GM12878 (cell line): ENCODE measurements around the gene MST1. TPM values are rescaled to one million over a fixed set of nuclear protein-coding genes. Genes with fewer than 3 reads are reported as not detected.

Source experiments
- BCL3 ChIP-seq: IDR thresholded peaks from 2 replicates; pipeline ENCODE4 v1.6.1; 2011; ENCODE audit warnings: borderline replicate concordance, low read depth, mild to moderate bottlenecking, moderate library complexity, low read length; ENCODE audit not compliant: insufficient read depth, poor library complexity, severe bottlenecking
- BHLHE40 ChIP-seq, 2 experiments: fragments of 450-650 bp in 1 of 2; IDR thresholded peaks; 2 replicates each; pipeline ENCODE4 v1.6.1; 2011 to 2017; ENCODE audit warnings: low read depth in 2 of 2, borderline replicate concordance in 1 of 2, improper control_type of control experiment in 1 of 2, low read length in 1 of 2, mild to moderate bottlenecking in 1 of 2
- CBFB ChIP-seq: IDR thresholded peaks from 2 replicates; pipeline ENCODE4 v1.6.1; 2016; ENCODE audit warnings: antibody characterized with exemption, low read depth
- CHD2 ChIP-seq: IDR thresholded peaks from 2 replicates; pipeline ENCODE4 v1.6.1; 2011; ENCODE audit warnings: low read depth, low read length, improper control_type of control experiment, borderline replicate concordance
- CREB1 ChIP-seq: IDR thresholded peaks from 2 replicates; pipeline ENCODE4 v1.6.1; 2012; ENCODE audit warnings: low read depth, mild to moderate bottlenecking, inconsistent platforms
- ESRRA ChIP-seq: IDR thresholded peaks from 2 replicates; pipeline ENCODE4 v1.6.1; 2012; ENCODE audit warnings: mild to moderate bottlenecking, low read length, improper control_type of control experiment
- IKZF1 ChIP-seq: fragments of 450-650 bp; conservative IDR thresholded peaks from 2 replicates; pipeline ENCODE4 v1.6.1; 2017; ENCODE audit warnings: antibody characterized with exemption, mild to moderate bottlenecking
- IRF3 ChIP-seq: fragments of 450-650 bp; IDR thresholded peaks from 2 replicates; pipeline ENCODE4 v1.6.1; 2014; ENCODE audit warnings: mild to moderate bottlenecking
- JUND ChIP-seq: IDR thresholded peaks from 2 replicates; pipeline ENCODE4 v1.6.1; 2012; ENCODE audit warnings: low read depth, mild to moderate bottlenecking, low read length, improper control_type of control experiment, moderate library complexity
- KLF5 ChIP-seq: fragments of 450-650 bp; IDR thresholded peaks from 2 replicates; pipeline ENCODE4 v1.6.1; 2014; ENCODE audit warnings: mild to moderate bottlenecking; ENCODE audit not compliant: partially characterized antibody
- MEF2B ChIP-seq: fragments of 450-650 bp; IDR thresholded peaks from 2 replicates; pipeline ENCODE4 v1.6.1; 2018; ENCODE audit warnings: mild to moderate bottlenecking, moderate library complexity; ENCODE audit not compliant: partially characterized antibody, poor library complexity, severe bottlenecking
- NFXL1 ChIP-seq: fragments of 450-650 bp; IDR thresholded peaks from 2 replicates; pipeline ENCODE4 v1.6.1; 2017; ENCODE audit warnings: antibody characterized with exemption, mild to moderate bottlenecking, borderline replicate concordance
- NFYB ChIP-seq: IDR thresholded peaks from 2 replicates; pipeline ENCODE4 v1.6.1; 2011; ENCODE audit warnings: low read depth, mild to moderate bottlenecking, low read length, improper control_type of control experiment, moderate library complexity; ENCODE audit not compliant: insufficient read depth
- PBX3 ChIP-seq: IDR thresholded peaks from 2 replicates; pipeline ENCODE4 v1.6.1; 2011; ENCODE audit warnings: mild to moderate bottlenecking, low read depth, low read length, moderate library complexity; ENCODE audit not compliant: insufficient replicate concordance
- SMAD1 ChIP-seq: fragments of 450-650 bp; IDR thresholded peaks from 2 replicates; pipeline ENCODE4 v1.6.1; 2018; ENCODE audit warnings: mild to moderate bottlenecking, low read depth; ENCODE audit not compliant: partially characterized antibody
- SREBF2 ChIP-seq: IDR thresholded peaks from 2 replicates; pipeline ENCODE4 v1.6.1; 2012; ENCODE audit warnings: mild to moderate bottlenecking, low read length
- WRNIP1 ChIP-seq: IDR thresholded peaks from 2 replicates; pipeline ENCODE4 v1.6.1; 2011; ENCODE audit warnings: low read depth, low read length, improper control_type of control experiment, borderline replicate concordance
- YBX1 ChIP-seq: fragments of 450-650 bp; IDR thresholded peaks from 2 replicates; pipeline ENCODE4 v1.6.1; 2016; ENCODE audit warnings: antibody characterized with exemption
- YY1 ChIP-seq: IDR thresholded peaks from 2 replicates; pipeline ENCODE4 v1.6.1; 2011; ENCODE audit warnings: low read depth, mild to moderate bottlenecking, low read length
- ZBED1 ChIP-seq: IDR thresholded peaks from 2 replicates; pipeline ENCODE4 v1.6.1; 2016; ENCODE audit warnings: borderline replicate concordance
- ZSCAN29 ChIP-seq: fragments of 450-650 bp; IDR thresholded peaks from 2 replicates; pipeline ENCODE4 v1.6.1; 2017; ENCODE audit warnings: mild to moderate bottlenecking, moderate library complexity
- polyA plus RNA-seq, 11 experiments: library from polyadenylated mRNA; depleted of rRNA in 4 of 11; unstranded in 6 of 11; stranded (reverse) in 5 of 11; fragments of >200 nt; fragmentation: Nextera tagmentation in 4 of 11; fragmentation: Illumina TruSeq in 1 of 11; extraction: Ambion mirVana in 4 of 11; extraction: Trizol in 1 of 11; gene quantifications; 1 replicate in 1 of 11; 2 replicates in 10 of 11; pipeline versions ENCODE4 v1.2.1 to v1.2.3, GENCODE V29; 2011 to 2016; ENCODE audit warnings: inconsistent platforms in 2 of 11, missing spikeins in 2 of 11, low read depth in 1 of 11
- total RNA-seq, 4 experiments: library from RNA; depleted of rRNA in 3 of 4; stranded (reverse); fragments of >200 nt in 3 of 4; fragmentation: Illumina TruSeq in 1 of 4; extraction: Trizol in 1 of 4; gene quantifications; 2 replicates each; pipeline versions ENCODE4 v1.2.1 to v1.2.3, GENCODE V29; 2013 to 2021
- TF ChIP-seq, protein P1 (sequence below): fragments of 450-650 bp; IDR thresholded peaks from 2 replicates; pipeline ENCODE4 v1.6.1; 2016; ENCODE audit warnings: mild to moderate bottlenecking
- TF ChIP-seq, protein P2 (sequence below): fragments of 450-650 bp; IDR thresholded peaks from 2 replicates; pipeline ENCODE4 v1.6.1; 2016; ENCODE audit warnings: mild to moderate bottlenecking

Gene MST1
- total and polyA plus RNA-seq, 10 of the 15 experiments (the other 5 are each of a cell fraction or from before 2014, with no cell fraction given): 1.2 to 25.5 (median 4.1) TPM

GRCh38 chr3:49689046-49689907 lies at the start of gene MST1, which contains the start of gene RNF123 (continued):
- no peak for TF ChIP-seq CREB1
- no peak for TF ChIP-seq JUND
- peak; percentile 3 for TF ChIP-seq PBX3
- peak; percentile 55 for TF ChIP-seq KLF5
- peak; percentile 92 for TF ChIP-seq IKZF1
- TF ChIP-seq, protein P1, sequence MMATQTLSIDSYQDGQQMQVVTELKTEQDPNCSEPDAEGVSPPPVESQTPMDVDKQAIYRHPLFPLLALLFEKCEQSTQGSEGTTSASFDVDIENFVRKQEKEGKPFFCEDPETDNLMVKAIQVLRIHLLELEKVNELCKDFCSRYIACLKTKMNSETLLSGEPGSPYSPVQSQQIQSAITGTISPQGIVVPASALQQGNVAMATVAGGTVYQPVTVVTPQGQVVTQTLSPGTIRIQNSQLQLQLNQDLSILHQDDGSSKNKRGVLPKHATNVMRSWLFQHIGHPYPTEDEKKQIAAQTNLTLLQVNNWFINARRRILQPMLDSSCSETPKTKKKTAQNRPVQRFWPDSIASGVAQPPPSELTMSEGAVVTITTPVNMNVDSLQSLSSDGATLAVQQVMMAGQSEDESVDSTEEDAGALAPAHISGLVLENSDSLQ: no peak
- TF ChIP-seq IRF3: 0 out of 2 replicates have a peak, but pooled peaks have one; percentile 11
- TF ChIP-seq BCL3: no peak
- TF ChIP-seq YBX1: no peak
- TF ChIP-seq ESRRA: 0 out of 2 replicates have a peak, but pooled peaks have one; percentile 14
- no peak for TF ChIP-seq NFYB
- no peak for TF ChIP-seq SREBF2
- no peak for TF ChIP-seq SMAD1
- TF ChIP-seq ZBED1: no peak
- TF ChIP-seq BHLHE40 (IDR thresholded peaks at IDR 0.05; ENCODE audit: borderline replicate concordance in 1 of 2, low read depth in 2 of 2, low read length in 1 of 2): peak; percentile 10 to 59; a peak in 1 of 4 replicates
- TF ChIP-seq, protein P2, sequence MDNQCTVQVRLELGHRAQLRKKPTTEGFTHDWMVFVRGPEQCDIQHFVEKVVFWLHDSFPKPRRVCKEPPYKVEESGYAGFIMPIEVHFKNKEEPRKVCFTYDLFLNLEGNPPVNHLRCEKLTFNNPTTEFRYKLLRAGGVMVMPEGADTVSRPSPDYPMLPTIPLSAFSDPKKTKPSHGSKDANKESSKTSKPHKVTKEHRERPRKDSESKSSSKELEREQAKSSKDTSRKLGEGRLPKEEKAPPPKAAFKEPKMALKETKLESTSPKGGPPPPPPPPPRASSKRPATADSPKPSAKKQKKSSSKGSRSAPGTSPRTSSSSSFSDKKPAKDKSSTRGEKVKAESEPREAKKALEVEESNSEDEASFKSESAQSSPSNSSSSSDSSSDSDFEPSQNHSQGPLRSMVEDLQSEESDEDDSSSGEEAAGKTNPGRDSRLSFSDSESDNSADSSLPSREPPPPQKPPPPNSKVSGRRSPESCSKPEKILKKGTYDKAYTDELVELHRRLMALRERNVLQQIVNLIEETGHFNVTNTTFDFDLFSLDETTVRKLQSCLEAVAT: no peak
- TF ChIP-seq WRNIP1: no peak
- TF ChIP-seq YY1: peak; percentile 76
- no peak for TF ChIP-seq CHD2
- TF ChIP-seq NFXL1: no peak
- no peak for TF ChIP-seq ZSCAN29
- 0 out of 2 replicates have a peak, but pooled peaks have one; percentile 36 for TF ChIP-seq CBFB
- no peak for TF ChIP-seq MEF2B
